ENCODE results near the gene FHIP2A. TPM values are rescaled to one million over a fixed set of nuclear protein-coding genes. Genes with fewer than 3 reads are reported as not detected.
"Not testable (repeated sequence)": the region's sequence is repeated elsewhere in the genome, so short reads cannot be mapped to it uniquely, and the experiment has no call there.

FHIP2A gene
- total RNA-seq, 1 donor from 2014 or later = 48.2 TPM

DNA sequence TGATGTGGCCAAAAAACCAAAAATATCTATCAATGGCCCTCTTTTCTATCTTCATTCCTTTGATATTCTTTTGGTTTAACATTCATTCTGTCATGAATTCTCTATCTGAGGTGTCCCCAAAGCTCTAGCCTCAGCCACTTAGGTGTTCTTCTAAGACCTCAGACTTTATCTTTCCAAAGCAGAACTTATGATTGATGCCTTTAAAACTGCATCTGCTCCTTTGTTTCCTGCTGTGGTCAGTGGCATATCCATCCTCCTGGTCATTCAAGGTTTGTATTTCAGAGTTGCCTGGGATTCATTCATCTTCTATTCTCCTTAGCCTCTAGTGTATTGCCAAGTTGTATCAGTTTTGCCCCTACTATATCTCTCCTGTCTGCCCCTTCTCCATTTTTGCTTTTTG is 30.6 kb downstream of the FHIP2A start:
- H3K4me1 Mint-ChIP-seq (ENCODE audit: low read depth) = peaks cover 35% of the 10 kb centered on the region
- peak overlapping the region; percentile 57 for H3K27ac Mint-ChIP-seq (ENCODE audit: unreplicated experiment)
- no peaks in the 10 kb centered on the region for H3K27me3 Mint-ChIP-seq (ENCODE audit: low read depth)
- H3K4me3 Mint-ChIP-seq (ENCODE audit: unreplicated experiment) = no peak overlapping the region
- peaks cover 40% of the 10 kb centered on the region for H3K36me3 Mint-ChIP-seq (ENCODE audit: low read depth)
- DNase-seq (ENCODE audit: low spot score) = no peak
- no peaks in the 10 kb centered on the region for H3K9me3 Mint-ChIP-seq (ENCODE audit: low read depth)
- TF ChIP-seq, protein P1, sequence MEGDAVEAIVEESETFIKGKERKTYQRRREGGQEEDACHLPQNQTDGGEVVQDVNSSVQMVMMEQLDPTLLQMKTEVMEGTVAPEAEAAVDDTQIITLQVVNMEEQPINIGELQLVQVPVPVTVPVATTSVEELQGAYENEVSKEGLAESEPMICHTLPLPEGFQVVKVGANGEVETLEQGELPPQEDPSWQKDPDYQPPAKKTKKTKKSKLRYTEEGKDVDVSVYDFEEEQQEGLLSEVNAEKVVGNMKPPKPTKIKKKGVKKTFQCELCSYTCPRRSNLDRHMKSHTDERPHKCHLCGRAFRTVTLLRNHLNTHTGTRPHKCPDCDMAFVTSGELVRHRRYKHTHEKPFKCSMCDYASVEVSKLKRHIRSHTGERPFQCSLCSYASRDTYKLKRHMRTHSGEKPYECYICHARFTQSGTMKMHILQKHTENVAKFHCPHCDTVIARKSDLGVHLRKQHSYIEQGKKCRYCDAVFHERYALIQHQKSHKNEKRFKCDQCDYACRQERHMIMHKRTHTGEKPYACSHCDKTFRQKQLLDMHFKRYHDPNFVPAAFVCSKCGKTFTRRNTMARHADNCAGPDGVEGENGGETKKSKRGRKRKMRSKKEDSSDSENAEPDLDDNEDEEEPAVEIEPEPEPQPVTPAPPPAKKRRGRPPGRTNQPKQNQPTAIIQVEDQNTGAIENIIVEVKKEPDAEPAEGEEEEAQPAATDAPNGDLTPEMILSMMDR (IDR thresholded peaks at IDR 0.05) = no peak

DNA sequence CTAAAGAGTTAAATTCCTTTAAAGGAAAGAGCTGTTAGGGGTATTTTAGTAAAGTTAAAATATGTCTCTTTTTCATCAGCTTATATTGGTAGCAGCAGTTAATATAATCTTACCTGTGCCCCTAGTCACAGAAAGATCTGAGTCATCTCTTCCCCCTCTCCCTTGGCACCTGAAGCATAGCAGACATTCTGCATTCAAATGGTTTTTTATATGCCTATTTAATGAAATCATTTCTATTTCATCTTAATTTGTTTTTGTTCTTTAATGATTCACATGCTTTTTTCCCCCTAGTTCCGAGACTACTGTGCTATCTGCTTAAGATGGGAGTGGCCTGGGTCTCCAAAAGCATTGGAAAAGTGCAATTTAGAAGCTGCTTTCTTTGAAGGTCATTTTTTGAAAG is 33.3 kb downstream of the FHIP2A start:
- Mint-ChIP-seq H3K4me3 (ENCODE audit: unreplicated experiment) (no peak overlapping the region), H3K4me1 (ENCODE audit: low read depth) (peaks cover 56% of the 10 kb centered on the region), H3K27me3 (ENCODE audit: low read depth) (no peaks in the 10 kb centered on the region), H3K27ac (ENCODE audit: unreplicated experiment) (peak overlapping the region; percentile 96), H3K36me3 (ENCODE audit: low read depth) (peaks cover 31% of the 10 kb centered on the region), H3K9me3 (ENCODE audit: low read depth) (no peaks in the 10 kb centered on the region)
- no peak for DNase-seq (ENCODE audit: low spot score)
- TF ChIP-seq, protein P1 (IDR thresholded peaks at IDR 0.05) = no peak

DNA sequence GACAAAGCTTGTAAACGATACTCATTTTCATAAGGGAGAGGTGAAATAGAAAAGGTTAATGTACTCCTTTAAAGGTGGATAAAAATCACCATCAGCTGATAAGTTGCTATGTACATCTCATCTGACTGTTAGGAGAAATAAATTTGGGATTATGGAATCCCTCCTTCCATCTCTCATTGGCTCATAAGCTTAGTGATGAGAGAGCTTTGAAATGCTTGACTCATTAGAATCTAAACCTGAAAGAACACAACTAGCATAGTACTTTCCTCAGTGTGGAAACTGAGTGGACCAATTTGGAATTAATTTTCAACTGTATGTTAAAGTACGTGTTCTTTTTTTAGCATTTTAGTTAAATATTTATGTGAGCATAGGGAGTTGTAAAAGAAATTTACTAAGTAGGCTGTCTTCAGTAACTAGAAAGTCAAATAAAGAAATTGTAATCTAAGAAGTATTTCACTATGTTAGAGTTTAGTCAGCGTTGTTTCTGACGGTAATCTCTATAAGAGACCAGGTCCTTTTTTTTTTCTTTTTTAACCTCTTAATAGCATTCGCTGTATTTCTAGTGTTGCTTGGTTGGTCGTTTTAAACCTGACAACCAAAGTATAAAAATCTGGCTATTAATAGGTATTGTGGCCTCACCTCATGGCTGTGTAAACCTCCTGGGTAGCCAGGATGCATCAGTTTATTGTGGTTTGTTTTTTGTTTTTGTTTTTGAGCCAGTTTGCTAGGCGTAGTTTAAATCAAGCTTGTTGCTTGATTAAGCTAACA is 34.4 kb downstream of the FHIP2A start:
- Mint-ChIP-seq H3K36me3 (ENCODE audit: low read depth) (peaks cover 31% of the 10 kb centered on the region), H3K27ac (ENCODE audit: unreplicated experiment) (peak overlapping the region; percentile 96), H3K27me3 (ENCODE audit: low read depth) (no peaks in the 10 kb centered on the region), H3K4me3 (ENCODE audit: unreplicated experiment) (peak overlapping the region; percentile 46), H3K4me1 (ENCODE audit: low read depth) (peaks cover 56% of the 10 kb centered on the region), H3K9me3 (ENCODE audit: low read depth) (no peaks in the 10 kb centered on the region)
- TF ChIP-seq, protein P1 (IDR thresholded peaks at IDR 0.05) = no peak
- DNase-seq (ENCODE audit: low spot score) = no peak

DNA sequence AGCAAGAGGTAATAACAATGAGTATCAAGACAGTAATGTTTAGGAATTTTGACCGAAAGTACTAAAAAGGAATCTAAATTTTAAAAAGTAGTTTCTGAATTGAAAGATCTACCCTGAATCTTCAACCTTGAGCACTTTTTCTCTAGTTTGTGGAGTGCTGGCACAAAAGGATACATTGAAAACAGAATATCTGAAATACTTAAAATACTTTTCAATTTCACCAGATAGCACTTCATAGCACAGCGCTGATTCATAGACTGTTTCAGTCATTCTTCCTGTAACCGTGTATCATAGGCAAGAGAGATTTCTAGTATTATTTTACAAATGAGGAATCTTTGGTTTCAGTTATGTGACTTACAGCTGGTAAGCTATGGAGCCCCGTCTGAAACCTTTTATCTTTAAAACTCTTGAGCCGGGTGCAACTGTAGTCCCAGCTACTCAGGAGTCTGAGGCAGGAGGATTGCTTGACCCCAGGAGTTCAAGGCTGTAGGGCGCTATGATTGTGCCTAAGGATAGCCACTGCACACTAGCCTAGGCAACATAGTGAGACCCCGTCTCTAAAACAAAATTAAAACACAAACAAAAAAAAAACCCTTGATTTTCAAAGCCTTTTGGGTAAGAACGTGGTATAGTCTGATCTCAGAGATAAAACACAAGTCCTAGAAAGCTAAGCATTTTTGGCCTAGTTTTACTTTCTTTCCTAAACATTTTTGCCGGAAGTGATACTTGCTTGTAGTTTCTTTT is 35.1 kb downstream of the FHIP2A start:
- H3K4me1 Mint-ChIP-seq (ENCODE audit: low read depth) = peaks cover 56% of the 10 kb centered on the region
- no peaks in the 10 kb centered on the region for H3K27me3 Mint-ChIP-seq (ENCODE audit: low read depth)
- peaks cover 31% of the 10 kb centered on the region for H3K36me3 Mint-ChIP-seq (ENCODE audit: low read depth)
- peak overlapping the region; percentile 46 for H3K4me3 Mint-ChIP-seq (ENCODE audit: unreplicated experiment)
- peak overlapping the region; percentile 96 for H3K27ac Mint-ChIP-seq (ENCODE audit: unreplicated experiment)
- DNase-seq (ENCODE audit: low spot score) = no peak
- TF ChIP-seq, protein P1 (IDR thresholded peaks at IDR 0.05) = no peak
- no peaks in the 10 kb centered on the region for H3K9me3 Mint-ChIP-seq (ENCODE audit: low read depth)

DNA sequence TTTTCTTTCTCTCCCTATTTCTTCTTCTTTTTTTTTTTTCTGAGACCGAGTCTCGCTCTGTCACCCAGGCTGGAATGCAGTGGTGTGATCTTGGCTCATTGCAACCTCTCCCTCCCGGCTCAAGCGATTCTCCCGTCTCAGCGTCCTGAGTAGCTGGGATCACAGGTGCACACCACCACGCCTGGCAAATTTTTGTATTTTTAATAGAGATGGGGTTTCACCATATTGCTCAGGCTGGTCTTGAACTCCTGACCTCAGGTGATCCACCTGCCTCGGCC is 35.6 kb downstream of the FHIP2A start:
- peaks cover 28% of the 10 kb centered on the region for H3K36me3 Mint-ChIP-seq (ENCODE audit: low read depth)
- not testable (repeated sequence) for H3K9me3 Mint-ChIP-seq (ENCODE audit: low read depth); H3K27me3 Mint-ChIP-seq (ENCODE audit: low read depth); DNase-seq (ENCODE audit: low spot score)
- peak overlapping the region; percentile 96 for H3K27ac Mint-ChIP-seq (ENCODE audit: unreplicated experiment)
- H3K4me1 Mint-ChIP-seq (ENCODE audit: low read depth) = peaks cover 56% of the 10 kb centered on the region
- peak overlapping the region; percentile 46 for H3K4me3 Mint-ChIP-seq (ENCODE audit: unreplicated experiment)

All from chondrocyte (in vitro differentiated cells).